Raji (cell line): ENCODE data around the gene SEZ6L.

ENCODE experiments used
- POLR2A ChIP-seq: IDR thresholded peaks from 2 replicates; pipeline ENCODE4 v1.6.1; 2011; ENCODE audit warnings: low read depth, low read length, control low read depth; ENCODE audit not compliant: insufficient read depth

The SEZ6L gene

DNA sequence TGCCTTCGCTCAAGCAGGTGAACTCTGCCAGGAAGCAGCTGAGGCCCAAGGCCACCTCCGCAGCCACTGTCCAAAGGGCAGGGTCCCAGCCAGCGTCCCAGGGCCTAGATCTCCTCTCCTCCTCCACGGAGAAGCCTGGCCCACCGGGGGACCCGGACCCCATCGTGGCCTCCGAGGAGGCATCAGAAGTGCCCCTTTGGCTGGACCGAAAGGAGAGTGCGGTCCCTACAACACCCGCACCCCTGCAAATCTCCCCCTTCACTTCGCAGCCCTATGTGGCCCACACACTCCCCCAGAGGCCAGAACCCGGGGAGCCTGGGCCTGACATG, 123.4 kb downstream of the SEZ6L start:
- no peak for TF ChIP-seq POLR2A

DNA sequence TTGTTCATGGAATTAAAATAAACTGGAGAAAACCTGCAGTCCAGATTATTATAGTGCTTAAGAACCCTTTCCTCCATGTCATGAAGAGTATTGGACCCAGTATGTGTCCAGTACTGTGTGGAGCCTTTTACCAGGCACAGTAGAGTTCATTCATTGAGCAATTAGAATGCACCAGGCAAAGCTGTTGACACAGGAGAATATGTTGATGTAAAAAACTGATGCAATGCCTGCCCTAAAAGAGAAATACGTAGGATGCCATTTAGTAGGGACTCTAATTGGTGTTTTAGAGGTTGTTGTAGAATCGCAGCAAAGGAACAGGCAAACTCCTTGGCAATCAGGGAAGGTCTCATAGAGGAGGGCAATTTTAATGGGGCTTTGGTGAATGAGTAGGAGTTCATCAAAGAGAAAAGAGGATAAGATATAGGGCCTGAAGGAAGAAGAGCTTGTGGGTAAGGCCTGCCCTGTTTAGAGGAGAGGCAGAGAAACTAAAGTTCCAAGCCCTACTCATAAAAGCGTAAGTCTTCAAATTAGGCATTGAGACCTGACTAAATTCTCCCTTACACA, 126.4 kb downstream of the SEZ6L start:
- TF ChIP-seq POLR2A = no peak

DNA sequence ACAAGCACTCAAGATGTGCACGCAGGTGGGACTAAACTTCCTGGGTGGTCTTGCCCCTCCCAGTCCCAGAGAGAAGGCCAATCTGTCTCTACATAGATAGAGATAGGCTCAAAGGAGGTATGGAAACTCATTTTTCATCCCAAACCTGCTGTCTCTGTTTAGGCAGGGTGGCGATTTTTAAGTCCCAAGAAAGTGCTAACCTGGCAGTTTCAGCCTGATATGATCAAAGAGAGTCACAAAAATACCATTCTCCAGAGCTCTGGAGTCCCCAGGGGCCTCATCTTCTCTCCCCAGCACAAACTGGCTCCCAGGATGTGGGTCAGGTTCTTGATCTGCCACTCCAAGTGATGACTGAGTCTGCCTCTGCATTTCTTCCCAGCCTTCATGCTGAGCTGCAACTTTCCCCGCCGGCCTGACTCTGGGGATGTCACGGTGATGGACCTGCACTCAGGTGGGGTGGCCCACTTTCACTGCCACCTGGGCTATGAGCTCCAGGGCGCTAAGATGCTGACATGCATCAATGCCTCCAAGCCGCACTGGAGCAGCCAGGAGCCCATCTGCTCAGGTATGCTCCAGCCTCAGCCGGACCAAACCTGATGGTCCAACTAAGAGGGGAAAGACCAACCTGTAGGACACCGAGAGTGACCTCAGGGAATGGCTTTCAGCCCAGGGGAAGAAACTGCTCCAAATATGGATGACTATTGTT, 129.5 kb downstream of the SEZ6L start:
- TF ChIP-seq POLR2A = no peak

DNA sequence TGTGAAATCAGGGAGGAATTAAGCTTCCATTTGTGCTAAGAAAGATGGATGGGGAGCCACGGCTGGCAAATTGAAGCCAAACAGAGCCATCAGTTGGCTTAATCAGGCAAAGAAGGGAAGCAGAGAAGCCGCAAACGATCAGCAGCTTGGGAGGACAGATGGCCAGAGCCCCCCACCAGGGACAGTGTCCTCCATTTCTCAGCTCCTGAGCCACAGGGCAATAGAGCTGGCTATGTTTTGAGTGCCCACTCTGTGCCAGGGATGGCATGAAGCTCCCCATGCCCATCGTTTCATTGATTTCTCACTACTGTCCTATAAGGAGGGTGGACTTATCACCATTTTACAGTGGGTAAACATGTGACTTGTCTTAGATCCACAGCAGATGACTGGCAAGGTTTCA, 133.5 kb downstream of the SEZ6L start:
- no peak for TF ChIP-seq POLR2A

DNA sequence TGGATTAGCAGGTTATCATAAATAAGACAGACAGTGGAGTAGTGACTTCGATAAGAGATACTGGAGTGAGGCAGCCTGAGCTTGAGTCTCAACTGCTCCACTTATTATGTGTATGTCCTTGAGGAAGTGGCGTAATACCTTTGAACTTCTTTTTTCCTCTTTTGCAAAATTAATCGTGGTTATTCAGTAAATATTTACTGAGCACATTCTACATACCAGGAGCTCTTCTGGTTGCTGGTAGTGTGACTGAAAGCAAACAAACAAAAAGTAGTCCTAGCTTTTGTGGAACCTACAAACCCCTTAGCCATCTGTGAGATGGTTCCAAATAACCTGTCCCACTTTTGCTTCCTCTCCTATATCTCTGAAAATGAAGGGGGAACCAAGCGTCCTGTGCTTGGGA, 134.2 kb downstream of the SEZ6L start:
- TF ChIP-seq POLR2A = no peak

DNA sequence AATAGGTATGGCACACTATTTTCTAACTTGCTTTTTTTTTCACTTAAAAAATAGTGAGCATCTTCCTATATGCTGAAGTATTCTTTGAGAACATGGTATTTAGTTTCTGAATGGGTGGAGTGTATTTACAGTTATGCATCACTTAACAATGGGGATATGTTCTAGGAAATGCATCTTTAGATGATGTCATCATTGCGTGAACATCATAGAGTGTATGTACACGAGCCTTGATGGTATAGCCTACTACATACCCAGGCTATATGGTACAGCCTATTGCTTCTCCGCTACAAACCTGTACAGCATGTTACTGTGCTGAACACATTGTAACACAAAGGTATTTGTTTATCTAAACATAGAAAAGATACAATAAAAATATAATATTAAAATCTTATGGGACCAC, 135.5 kb downstream of the SEZ6L start:
- no peak for TF ChIP-seq POLR2A

DNA sequence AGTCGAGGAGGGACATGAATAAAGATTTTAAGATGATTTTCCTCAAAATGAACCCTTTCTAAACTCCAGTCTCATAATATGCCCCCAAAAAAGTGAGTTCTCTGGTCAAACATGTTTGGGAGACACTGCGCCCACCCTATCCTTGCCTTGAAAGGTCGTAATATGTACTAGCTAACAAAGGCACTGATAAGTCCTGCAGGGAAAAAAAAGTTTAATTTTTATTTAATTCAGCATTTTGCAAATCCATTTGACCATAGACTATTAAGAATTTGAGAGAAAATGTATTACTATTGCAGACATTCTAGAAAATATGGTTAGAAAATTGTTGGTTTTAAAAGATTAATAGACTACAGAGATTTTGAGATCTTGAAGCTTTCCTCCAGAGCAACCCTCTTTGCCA, 139.2 kb downstream of the SEZ6L start:
- no peak for TF ChIP-seq POLR2A

DNA sequence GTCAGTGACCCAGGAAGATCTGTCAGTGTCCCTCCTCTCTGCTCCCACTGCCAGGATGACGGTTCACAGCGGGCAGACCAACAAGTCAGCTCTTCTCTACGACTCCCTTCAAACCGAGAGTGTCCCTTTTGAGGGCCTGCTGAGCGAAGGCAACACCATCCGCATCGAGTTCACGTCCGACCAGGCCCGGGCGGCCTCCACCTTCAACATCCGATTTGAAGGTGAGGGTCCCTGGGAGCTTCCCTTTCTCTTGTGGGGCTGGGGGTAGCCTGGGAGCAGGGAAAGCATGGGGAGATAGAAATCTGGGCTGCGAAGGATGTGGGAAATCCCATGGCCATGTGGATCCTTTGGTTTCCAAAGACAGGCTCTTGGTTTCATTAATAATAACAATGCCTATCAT, 141.4 kb downstream of the SEZ6L start:
- no peak for TF ChIP-seq POLR2A

DNA sequence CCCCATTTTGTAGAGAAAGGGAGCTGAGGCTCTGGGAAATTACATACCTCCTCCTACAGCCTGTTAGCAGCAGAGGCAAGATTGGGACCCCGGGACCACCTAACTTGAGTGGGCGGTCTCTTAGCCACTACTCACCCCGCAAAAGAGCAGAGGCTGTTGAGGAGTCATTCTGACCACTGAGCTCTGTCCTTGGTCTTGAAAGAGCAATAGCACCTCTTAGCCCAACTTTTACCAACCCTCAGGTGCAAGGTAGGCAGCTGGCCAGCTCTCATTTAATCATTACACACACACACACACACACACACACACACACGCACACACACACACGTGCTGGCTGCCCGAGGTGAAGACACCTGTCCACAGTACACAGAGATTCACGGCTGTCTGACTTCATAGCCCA, 144.0 kb downstream of the SEZ6L start:
- no peak for TF ChIP-seq POLR2A

DNA sequence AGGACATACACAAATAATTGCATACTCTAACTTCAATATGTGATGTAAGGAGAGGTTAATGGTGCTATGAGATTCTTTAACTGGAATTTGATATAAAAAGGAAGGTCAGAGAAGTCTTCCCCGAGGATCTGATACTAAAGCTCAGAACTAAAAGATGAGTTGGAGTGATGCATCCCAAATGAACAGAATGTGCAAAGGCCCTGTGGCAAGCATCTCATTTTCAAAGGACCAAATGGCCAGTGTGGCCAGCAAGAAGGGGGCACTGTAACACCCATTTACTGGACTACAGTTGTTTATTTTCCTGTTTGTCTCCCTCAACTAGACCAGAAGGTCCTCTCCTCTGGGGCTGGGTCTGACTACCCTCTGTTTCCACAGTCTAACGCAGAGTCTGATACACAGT, 144.9 kb downstream of the SEZ6L start:
- no peak for TF ChIP-seq POLR2A

DNA sequence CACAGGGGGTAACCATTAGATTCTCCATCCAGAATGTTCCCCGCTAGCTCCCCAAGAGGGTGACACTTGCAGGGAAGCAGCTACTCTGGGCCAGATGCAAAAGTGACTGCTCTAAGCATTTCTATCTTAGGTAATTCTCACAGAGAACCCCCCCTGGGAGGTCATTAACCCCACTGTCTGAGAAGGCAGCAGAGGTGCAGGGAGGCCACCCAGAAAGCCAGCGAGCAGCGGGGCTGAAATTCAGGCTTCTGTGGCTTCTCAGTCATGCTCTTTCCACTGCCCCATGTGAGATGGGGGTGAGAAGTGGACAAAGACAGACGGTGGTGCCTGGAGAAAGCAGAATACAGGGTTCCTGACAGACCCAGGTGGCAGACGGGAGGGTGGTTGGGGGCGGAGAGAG, 145.4 kb downstream of the SEZ6L start:
- no peak for TF ChIP-seq POLR2A

DNA sequence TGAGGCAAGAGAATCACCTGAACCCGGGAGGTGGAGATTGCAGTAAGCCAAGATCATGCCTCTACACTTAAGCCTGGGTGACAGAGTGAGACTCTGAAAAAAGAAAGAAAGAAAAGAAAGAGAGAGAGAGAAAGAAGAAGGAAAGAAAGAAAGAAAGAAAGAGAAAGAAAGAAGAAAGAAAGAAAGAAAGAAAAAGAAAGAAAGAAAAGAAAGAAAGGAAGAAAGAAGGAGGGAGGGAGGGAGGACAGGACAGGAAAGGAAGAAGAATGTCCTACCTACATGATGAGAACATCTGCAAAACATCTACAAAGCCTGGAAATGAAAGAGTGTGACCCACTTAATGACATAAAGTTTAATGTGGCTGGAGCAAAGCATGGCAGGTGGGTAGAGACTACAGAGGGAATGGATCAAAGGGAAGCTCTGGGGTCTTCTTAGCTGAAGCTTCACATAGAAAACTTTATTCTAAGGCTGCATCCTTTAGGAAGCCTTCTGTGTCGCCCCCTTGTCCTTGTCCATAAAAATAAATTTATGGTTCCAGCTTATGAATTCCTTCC, 147.5 kb downstream of the SEZ6L start:
- TF ChIP-seq POLR2A = no peak

DNA sequence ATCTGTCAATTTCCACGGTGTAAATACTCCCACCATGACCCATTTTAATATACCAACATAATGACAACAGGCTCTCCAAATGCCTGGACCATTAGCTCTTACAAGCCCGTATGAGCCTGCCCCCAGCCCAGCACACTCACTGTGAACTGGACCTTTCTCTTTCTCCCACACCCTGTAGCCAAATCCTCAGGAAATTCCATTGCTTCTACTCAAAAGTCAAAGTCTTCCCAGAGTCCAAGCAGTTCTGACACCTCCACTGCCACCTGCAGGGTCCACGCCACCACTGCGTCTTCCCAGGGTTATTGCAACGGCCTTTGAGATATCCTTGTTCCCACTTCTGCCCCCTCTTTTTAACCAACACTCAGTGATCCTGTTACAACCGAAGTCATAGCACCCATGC, 149.7 kb downstream of the SEZ6L start:
- no peak for TF ChIP-seq POLR2A

DNA sequence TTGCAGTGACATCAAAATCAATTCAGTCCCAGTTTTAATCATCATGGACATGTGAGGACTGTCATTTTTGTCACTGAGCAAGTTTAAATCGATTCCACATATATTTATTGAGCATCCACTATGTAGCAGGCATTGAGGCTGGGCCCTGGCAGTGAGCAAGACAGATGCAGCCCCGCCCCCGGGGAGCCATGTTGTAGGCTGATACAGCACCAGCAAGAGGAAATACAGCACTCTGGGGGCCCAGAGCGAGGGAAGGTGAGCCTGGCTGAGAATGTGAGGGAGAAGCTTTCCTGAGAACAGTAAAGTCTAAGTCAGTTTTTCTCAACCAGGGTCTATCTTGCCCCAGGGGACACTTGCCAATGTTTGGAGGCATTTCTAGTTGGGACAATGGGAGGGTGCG, 151.2 kb downstream of the SEZ6L start:
- no peak for TF ChIP-seq POLR2A

DNA sequence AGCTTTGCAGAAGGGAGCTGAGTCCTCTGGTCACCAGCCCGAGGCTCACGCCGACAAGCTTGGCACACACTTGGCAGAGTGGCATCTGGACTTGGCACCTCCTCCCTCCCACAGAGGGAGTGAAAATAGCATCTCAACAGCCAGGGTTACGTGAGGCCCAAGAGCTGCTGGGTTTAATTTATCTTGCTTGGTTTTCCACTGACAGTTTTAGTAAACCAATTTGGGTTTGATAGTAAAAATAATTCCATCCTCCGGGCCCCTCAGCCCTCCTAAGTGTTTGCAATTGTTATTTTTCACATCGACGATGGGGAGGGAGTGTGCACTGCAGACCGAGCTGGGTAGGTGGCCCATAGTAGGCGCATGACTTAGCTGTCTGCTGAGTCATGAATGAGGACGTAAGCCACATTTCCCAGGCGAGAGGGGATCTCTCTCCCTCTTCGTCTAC, 152.2 kb downstream of the SEZ6L start:
- no peak for TF ChIP-seq POLR2A

DNA sequence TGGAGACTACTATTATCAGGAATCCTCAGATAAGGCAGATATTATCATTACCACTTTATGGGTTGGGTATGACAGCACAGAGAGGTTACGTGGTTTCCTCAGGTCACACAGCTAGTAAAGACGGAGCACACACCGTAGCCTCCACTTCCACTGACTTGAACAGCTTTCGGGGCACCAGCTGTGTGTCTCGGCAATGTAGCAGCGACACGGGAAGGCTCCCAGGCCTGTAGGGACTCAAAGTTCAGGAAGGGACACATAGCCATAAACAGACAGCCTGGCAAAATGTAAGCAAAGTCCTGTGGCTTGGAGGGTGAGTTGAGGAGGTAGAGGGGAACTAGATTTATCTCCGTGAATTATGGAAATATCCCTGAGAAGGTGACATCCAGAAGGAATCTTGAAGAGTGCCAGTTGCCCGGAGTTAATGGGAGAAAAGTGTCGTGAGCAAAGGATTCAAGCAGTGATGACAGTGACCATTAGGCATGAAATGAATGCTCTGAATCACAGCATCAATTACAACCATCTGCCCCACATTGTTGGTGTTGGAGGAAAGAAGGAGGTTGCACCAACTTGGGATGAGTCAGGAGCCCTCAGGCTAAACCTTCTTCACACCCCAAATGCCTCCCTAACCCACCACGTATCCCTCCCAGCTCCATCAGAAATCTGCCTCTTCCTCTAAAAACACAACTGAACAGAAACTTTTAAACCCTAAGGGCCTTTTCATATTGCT, 153.1 kb downstream of the SEZ6L start:
- no peak for TF ChIP-seq POLR2A
